OCI-LY1 (cell line): Measurements from ENCODE around the gene UTF1.

Source experiments
- H2AFZ ChIP-seq: fragments of 200-600 bp; sonication (generic), shearing (Covaris generic); 2 replicates; pipeline ENCODE4 v1.6.0; 2014; ENCODE audit warnings: antibody characterized with exemption, mild to moderate bottlenecking, low read length
- H3F3A ChIP-seq: fragments of 200-600 bp; sonication (generic), shearing (Covaris generic); 2 replicates; pipeline ENCODE4 v1.6.0; 2014; ENCODE audit warnings: mild to moderate bottlenecking, antibody characterized with exemption, low read length, moderate library complexity; ENCODE audit not compliant: insufficient read depth
- H3K27ac ChIP-seq: fragments of 200-600 bp; sonication (generic); 2 replicates; pipeline ENCODE4 v1.5.1; 2014; ENCODE audit warnings: low read length, mixed run types, mild to moderate bottlenecking, low read depth; ENCODE audit not compliant: poor library complexity, severe bottlenecking
- H3K27me3 ChIP-seq: fragments of 200-600 bp; sonication (generic); 2 replicates; pipeline ENCODE4 v1.6.0; 2014; ENCODE audit warnings: antibody characterized with exemption, mild to moderate bottlenecking, low read length, moderate library complexity; ENCODE audit not compliant: insufficient read depth
- H3K36me3 ChIP-seq: fragments of 200-600 bp; sonication (generic); 2 replicates; pipeline ENCODE4 v1.6.1; 2014; ENCODE audit warnings: mild to moderate bottlenecking, antibody characterized with exemption, low read length, moderate library complexity, mixed read lengths; ENCODE audit not compliant: insufficient read depth
- H3K4me1 ChIP-seq: fragments of 200-600 bp; sonication (generic); 2 replicates; pipeline ENCODE4 v1.5.1; 2014; ENCODE audit warnings: mild to moderate bottlenecking, low read length, moderate library complexity; ENCODE audit not compliant: insufficient read depth, severe bottlenecking
- H3K4me2 ChIP-seq: fragments of 200-600 bp; sonication (generic), shearing (Covaris generic); 2 replicates; pipeline ENCODE4 v1.6.1; 2014; ENCODE audit warnings: low read length
- H3K4me3 ChIP-seq: fragments of 200-600 bp; sonication (generic); 2 replicates; pipeline ENCODE4 v1.5.1; 2014; ENCODE audit warnings: low read length, low read depth, mild to moderate bottlenecking, mixed read lengths; ENCODE audit not compliant: poor library complexity, severe bottlenecking
- H3K79me2 ChIP-seq: fragments of 200-600 bp; shearing (Covaris generic); 2 replicates; pipeline ENCODE4 v1.6.1; 2016; ENCODE audit warnings: mixed run types, low read length, mixed read lengths; ENCODE audit not compliant: insufficient read depth
- H3K9ac ChIP-seq: fragments of 200-600 bp; sonication (generic), shearing (Covaris generic); 2 replicates; pipeline ENCODE4 v1.6.1; 2014; ENCODE audit warnings: mild to moderate bottlenecking, low read length, mixed read lengths
- H3K9me2 ChIP-seq: fragments of 200-600 bp; sonication (generic), shearing (Covaris generic); 2 replicates; pipeline ENCODE4 v1.6.1; 2014; ENCODE audit warnings: low read depth, mild to moderate bottlenecking, low read length, mixed read lengths
- H3K9me3 ChIP-seq: fragments of 200-600 bp; shearing (Covaris generic); 2 replicates; pipeline ENCODE4 v1.6.1; 2014; ENCODE audit warnings: low read length, mixed read lengths
- H4K20me1 ChIP-seq: fragments of 200-600 bp; sonication (generic), shearing (Covaris generic); 2 replicates; pipeline ENCODE4 v1.6.0; 2016; ENCODE audit warnings: mild to moderate bottlenecking, low read length; ENCODE audit not compliant: insufficient read depth
- EZH2 ChIP-seq: fragments of 200-600 bp; sonication (generic), shearing (Covaris generic); IDR thresholded peaks from 2 replicates; pipeline ENCODE4 v1.8.0; 2017; ENCODE audit warnings: borderline replicate concordance, mixed run types, mild to moderate bottlenecking, antibody characterized with exemption, low read length, moderate library complexity, mixed read lengths
- TF ChIP-seq, protein P1 (sequence below): fragments of 200-600 bp; sonication (generic), shearing (Covaris generic); IDR thresholded peaks from 2 replicates; pipeline ENCODE4 v1.5.1; 2017; ENCODE audit warnings: mild to moderate bottlenecking, antibody characterized with exemption, low read length, moderate library complexity, mixed read lengths

Gene UTF1

DNA sequence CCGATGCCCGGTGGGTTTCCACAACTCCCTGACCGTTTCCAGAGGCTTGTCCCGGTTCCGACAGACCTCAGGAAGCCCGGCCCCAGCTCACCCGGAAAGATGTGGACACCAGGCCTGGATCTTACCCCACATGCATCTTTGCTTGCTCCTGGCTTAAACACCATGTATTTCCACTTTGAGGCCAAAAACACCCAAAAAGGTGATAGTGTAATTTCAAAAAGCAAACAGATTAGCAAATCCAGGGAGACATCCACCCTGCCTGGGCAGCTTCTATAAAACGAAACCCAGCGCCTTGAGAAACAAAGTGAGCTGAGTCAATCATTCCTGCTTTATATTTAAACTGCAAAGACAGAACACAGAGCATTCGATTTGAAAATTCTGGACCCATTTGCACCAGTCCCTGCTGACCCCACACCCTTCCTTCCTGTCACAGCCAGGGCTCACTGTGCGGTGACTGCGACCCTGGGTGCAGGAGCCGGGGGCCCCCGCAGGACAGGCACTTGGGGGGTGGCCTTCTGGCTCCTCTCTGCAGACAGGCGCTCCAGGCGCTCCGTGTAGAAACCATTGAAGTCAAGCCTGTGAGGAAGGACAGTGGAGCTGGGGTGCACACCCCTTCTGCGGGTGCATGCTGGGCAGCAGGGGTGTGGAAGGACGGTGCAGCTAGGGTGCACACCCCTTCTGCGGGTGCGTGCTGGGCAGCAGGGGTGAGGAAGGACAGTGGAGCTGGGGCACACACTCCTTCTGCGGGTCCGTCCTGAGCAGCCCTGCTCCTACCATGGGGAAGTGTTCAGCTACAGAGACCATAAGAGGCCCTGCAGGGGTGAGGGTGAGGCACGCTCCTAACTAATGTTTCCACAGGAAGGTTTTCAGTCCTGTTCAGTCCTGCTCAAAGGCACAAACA is 49.6 kb downstream of the UTF1 start:
- H3K9me3 ChIP-seq, result no peaks in the 10 kb centered on the region

DNA sequence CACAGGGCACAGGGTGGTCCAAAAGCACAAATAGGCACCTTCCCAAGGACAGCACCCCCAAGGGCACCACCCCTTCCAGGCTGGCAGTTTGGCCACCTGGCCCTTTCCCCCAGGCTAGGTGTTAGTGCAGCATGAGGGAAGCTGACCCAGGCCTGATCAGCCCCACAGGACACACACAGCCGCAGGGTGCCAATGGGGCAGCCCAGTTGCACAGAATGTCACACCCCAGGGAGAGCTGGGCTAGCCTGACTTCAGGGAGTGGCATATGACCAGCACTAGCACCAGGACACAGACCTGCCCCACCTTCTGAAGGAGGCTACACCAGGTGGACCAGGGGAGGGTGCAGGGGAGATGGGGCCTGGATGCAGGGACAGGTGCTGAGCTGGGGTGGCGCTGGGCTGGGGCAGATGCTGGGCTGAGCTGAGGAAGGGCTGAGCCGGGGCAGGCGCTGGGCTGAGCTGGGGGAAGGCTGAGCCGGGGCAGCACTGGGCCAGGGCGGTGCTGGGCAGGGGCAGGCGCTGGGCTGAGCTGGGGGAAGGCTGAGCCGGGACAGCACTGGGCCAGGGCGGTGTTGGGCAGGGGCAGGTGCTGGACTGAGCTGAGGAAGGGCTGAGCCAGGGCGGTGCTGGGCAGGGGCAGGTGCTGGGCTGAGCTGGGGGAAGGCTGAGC is 50.5 kb downstream of the UTF1 start:
- Histone ChIP-seq H3K36me3 (peaks cover 45% of the 10 kb centered on the region), H3F3A (no peaks in the 10 kb centered on the region), H3K79me2 (no peaks in the 10 kb centered on the region), H3K27ac (no peak overlapping the region), H3K4me2 (no peak overlapping the region), H3K4me3 (no peak overlapping the region), H2AFZ (no peak overlapping the region), H3K4me1 (peaks cover 7% of the 10 kb centered on the region), H3K9ac (no peak overlapping the region), H3K9me3 (no peaks in the 10 kb centered on the region), H3K9me2 (no peaks in the 10 kb centered on the region), H3K27me3 (no peaks in the 10 kb centered on the region), H4K20me1 (no peaks in the 10 kb centered on the region)
- TF ChIP-seq, protein P1, sequence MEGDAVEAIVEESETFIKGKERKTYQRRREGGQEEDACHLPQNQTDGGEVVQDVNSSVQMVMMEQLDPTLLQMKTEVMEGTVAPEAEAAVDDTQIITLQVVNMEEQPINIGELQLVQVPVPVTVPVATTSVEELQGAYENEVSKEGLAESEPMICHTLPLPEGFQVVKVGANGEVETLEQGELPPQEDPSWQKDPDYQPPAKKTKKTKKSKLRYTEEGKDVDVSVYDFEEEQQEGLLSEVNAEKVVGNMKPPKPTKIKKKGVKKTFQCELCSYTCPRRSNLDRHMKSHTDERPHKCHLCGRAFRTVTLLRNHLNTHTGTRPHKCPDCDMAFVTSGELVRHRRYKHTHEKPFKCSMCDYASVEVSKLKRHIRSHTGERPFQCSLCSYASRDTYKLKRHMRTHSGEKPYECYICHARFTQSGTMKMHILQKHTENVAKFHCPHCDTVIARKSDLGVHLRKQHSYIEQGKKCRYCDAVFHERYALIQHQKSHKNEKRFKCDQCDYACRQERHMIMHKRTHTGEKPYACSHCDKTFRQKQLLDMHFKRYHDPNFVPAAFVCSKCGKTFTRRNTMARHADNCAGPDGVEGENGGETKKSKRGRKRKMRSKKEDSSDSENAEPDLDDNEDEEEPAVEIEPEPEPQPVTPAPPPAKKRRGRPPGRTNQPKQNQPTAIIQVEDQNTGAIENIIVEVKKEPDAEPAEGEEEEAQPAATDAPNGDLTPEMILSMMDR, result no peak
- TF ChIP-seq EZH2, result no peak

More for the DNA sequence above, 49.6 kb downstream of the UTF1 start:
- no peaks in the 10 kb centered on the region for H3K79me2 ChIP-seq
- H4K20me1 ChIP-seq, result no peaks in the 10 kb centered on the region
- peaks cover 13% of the 10 kb centered on the region for H3K4me1 ChIP-seq
- TF ChIP-seq EZH2, result no peak
- TF ChIP-seq, protein P1, result no peak
- H3F3A ChIP-seq, result no peaks in the 10 kb centered on the region
- H3K9ac ChIP-seq, result no peak overlapping the region
- no peak overlapping the region for H3K4me3 ChIP-seq
- no peak overlapping the region for H3K27ac ChIP-seq
- no peak overlapping the region for H3K4me2 ChIP-seq
- H3K27me3 ChIP-seq, result no peaks in the 10 kb centered on the region
- no peaks in the 10 kb centered on the region for H3K9me2 ChIP-seq
- H2AFZ ChIP-seq, result no peak overlapping the region
- peaks cover 36% of the 10 kb centered on the region for H3K36me3 ChIP-seq

DNA sequence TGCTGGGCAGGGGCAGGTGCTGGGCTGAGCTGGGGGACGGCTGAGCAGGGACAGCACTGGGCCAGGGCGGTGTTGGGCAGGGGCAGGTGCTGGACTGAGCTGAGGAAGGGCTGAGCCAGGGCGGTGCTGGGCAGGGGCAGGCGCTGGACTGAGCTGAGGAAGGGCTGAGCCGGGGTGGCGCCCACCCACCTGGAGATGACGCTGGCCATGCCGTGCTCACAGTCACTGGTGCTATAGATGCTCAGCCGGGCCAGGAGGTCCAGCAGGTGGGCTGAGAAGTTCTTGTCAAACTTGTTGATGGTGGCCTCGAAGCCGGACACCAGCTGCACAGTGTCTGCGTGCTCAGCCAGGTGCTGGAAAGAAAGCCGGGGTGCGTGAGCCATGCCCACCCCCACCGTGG is 51.1 kb downstream of the UTF1 start:
- H3K9me3 ChIP-seq, result no peaks in the 10 kb centered on the region
- H3K79me2 ChIP-seq, result no peaks in the 10 kb centered on the region
- no peaks in the 10 kb centered on the region for H3F3A ChIP-seq
- H3K9ac ChIP-seq, result no peak overlapping the region
- H3K9me2 ChIP-seq, result no peaks in the 10 kb centered on the region
- peaks cover 50% of the 10 kb centered on the region for H3K36me3 ChIP-seq
- no peak overlapping the region for H2AFZ ChIP-seq
- peaks cover 7% of the 10 kb centered on the region for H3K4me1 ChIP-seq
- H3K4me2 ChIP-seq, result no peak overlapping the region
- no peak overlapping the region for H3K4me3 ChIP-seq
- H3K27me3 ChIP-seq, result no peaks in the 10 kb centered on the region
- TF ChIP-seq EZH2, result no peak
- TF ChIP-seq, protein P1, result no peak
- H4K20me1 ChIP-seq, result no peaks in the 10 kb centered on the region
- H3K27ac ChIP-seq, result no peak overlapping the region
